Endothelial cell of umbilical vein (primary cell): ENCODE data around the gene BGN. TPM values are rescaled to one million over a fixed set of nuclear protein-coding genes. Genes with fewer than 3 reads are reported as not detected.

Source experiments
- BruUV-seq: library from RNA; stranded (reverse); fragments of 400-500 nt; replicated peaks from 2 replicates; lab custom pipeline; 2021; lab: Mats Ljungman, UMichigan
- CTCF ChIA-PET: fragments of 300-600, 350-600 bp; sonication (Branson Sonifier 250); formaldehyde crosslinking; loops from one replicate; lab custom pipeline; 2021; ENCODE audit warnings: antibody characterized with exemption, inconsistent platforms; lab: Charles Lee
- POLR2A ChIA-PET: fragments of 300-600, 350-600 bp; sonication (Branson Sonifier 250); formaldehyde crosslinking; loops from one replicate; lab custom pipeline; 2021; ENCODE audit warnings: antibody characterized with exemption, inconsistent platforms; lab: Charles Lee
- DNase-seq: peaks from one replicate; pipeline ENCODE4 v3.0.0-alpha.2; 2011; ENCODE audit warnings: low read depth, low spot score
- FAIRE-seq: peaks from 2 replicates; lab custom pipeline; 2011; peaks lifted over from hg19 to GRCh38; lab: Jason Lieb, UNC
- H2AFZ ChIP-seq: 2 replicates; pipeline ENCODE4 v1.6.0; 2012; ENCODE audit warnings: low read depth, low read length, control low read depth, inconsistent platforms
- H3K27ac ChIP-seq: 2 replicates; pipeline ENCODE4 v1.5.1; 2011; ENCODE audit warnings: low read depth, mild to moderate bottlenecking, control low read depth, low read length, moderate library complexity; ENCODE audit not compliant: insufficient read depth
- H3K27me3 ChIP-seq, 2 experiments: 2 replicates each; pipeline versions ENCODE4 v1.6.0 to v1.6.1; 2011; ENCODE audit warnings: low read length in 2 of 2, mixed read lengths in 1 of 2; ENCODE audit not compliant: control insufficient read depth in 2 of 2, insufficient read depth in 2 of 2
- H3K36me3 ChIP-seq, 2 experiments: 2 replicates in 1 of 2; 3 replicates in 1 of 2; pipeline ENCODE4 v1.5.1; 2011; ENCODE audit warnings: low read length in 2 of 2, mild to moderate bottlenecking in 1 of 2, moderate library complexity in 1 of 2; ENCODE audit not compliant: control insufficient read depth in 2 of 2, insufficient read depth in 2 of 2; ENCODE audit errors: extremely low read depth in 1 of 2
- H3K4me1 ChIP-seq: 3 replicates; pipeline ENCODE4 v1.5.1; 2011; ENCODE audit warnings: mild to moderate bottlenecking, low read length; ENCODE audit not compliant: control insufficient read depth, insufficient read depth; ENCODE audit errors: extremely low read depth
- H3K4me2 ChIP-seq: 2 replicates; pipeline ENCODE4 v1.6.1; 2011; ENCODE audit warnings: low read length, control low read depth, mixed read lengths; ENCODE audit not compliant: insufficient read depth
- H3K4me3 ChIP-seq, 3 experiments: fragments of 200-600 bp in 1 of 3; sonication (generic), shearing (Covaris generic) in 1 of 3; replicated peaks in 1 of 3; 2 replicates each; pipeline ENCODE4 v1.5.1; 2011 to 2016; ENCODE audit warnings: control low read depth in 3 of 3, low read length in 3 of 3, mild to moderate bottlenecking in 2 of 3, inconsistent platforms in 1 of 3, low read depth in 1 of 3, moderate library complexity in 1 of 3; ENCODE audit not compliant: insufficient read depth in 1 of 3
- H3K79me2 ChIP-seq: 2 replicates; pipeline ENCODE4 v1.6.0; 2012; ENCODE audit warnings: low read length, inconsistent platforms; ENCODE audit not compliant: control insufficient read depth, insufficient read depth
- H3K9ac ChIP-seq: replicated peaks from 2 replicates; pipeline ENCODE3; 2011; ENCODE audit warnings: low read length, control low read depth; ENCODE audit not compliant: insufficient read depth; ENCODE audit errors: extremely low read depth
- H3K9me1 ChIP-seq: replicated peaks from 3 replicates; pipeline ENCODE4 v1.6.0; 2011; ENCODE audit warnings: mild to moderate bottlenecking, low read length; ENCODE audit not compliant: control insufficient read depth, insufficient read depth; ENCODE audit errors: extremely low read depth
- H3K9me3 ChIP-seq: replicated peaks from 2 replicates; pipeline ENCODE4 v1.5.1; 2012; ENCODE audit warnings: low read length, inconsistent platforms; ENCODE audit not compliant: control insufficient read depth, insufficient read depth
- H4K20me1 ChIP-seq: replicated peaks from 2 replicates; pipeline ENCODE3; 2011; ENCODE audit warnings: mild to moderate bottlenecking, low read length; ENCODE audit not compliant: control insufficient read depth, insufficient read depth; ENCODE audit errors: extremely low read depth
- EZH2 ChIP-seq: IDR thresholded peaks from 2 replicates; pipeline ENCODE4 v1.6.1; 2012; ENCODE audit warnings: borderline replicate concordance, low read depth, mild to moderate bottlenecking, moderate library complexity, low read length, inconsistent platforms; ENCODE audit not compliant: severe bottlenecking
- FOS ChIP-seq: IDR thresholded peaks from 2 replicates; pipeline ENCODE4 v1.6.1; 2011; ENCODE audit warnings: mild to moderate bottlenecking, low read length, moderate library complexity, borderline replicate concordance; ENCODE audit not compliant: insufficient read depth
- MYC ChIP-seq: IDR thresholded peaks from one replicate; pipeline ENCODE4 v1.6.1; 2011; ENCODE audit warnings: mild to moderate bottlenecking, low read depth, low read length
- POLR2A ChIP-seq: IDR thresholded peaks from 2 replicates; pipeline ENCODE4 v1.6.1; 2012; ENCODE audit warnings: low read depth, mild to moderate bottlenecking, control low read depth, low read length
- POLR2AphosphoS5 ChIP-seq: IDR thresholded peaks from 2 replicates; pipeline ENCODE4 v1.6.1; 2012; ENCODE audit warnings: low read depth, mild to moderate bottlenecking, control low read depth, low read length, moderate library complexity; ENCODE audit not compliant: insufficient read depth
- dilution Hi-C: fragments of 300-500 bp; cut with MboI; formaldehyde crosslinking; loops from one replicate; pipeline ENCODE4 v1.15.0; 2019; ENCODE audit warnings: low sequenced_read_pairs; ENCODE audit not compliant: extremely low pct_ligation_motif_present
- intact Hi-C: fragments of 100-400 bp; cut with micrococcal nuclease; formaldehyde crosslinking; loops from one replicate; pipeline ENCODE4 v1.10.0; 2022
- polyA plus RNA-seq, 4 experiments: library from polyadenylated mRNA; depleted of rRNA in 3 of 4; stranded (reverse) in 3 of 4; unstranded in 1 of 4; fragments of >200 nt; gene quantifications; 2 replicates each; pipeline versions ENCODE4 v1.2.1 to v1.2.3, GENCODE V29; 2011 to 2012; ENCODE audit warnings: missing spikeins in 1 of 4
- total RNA-seq: library from RNA; stranded (reverse); gene quantifications from 2 replicates; pipeline ENCODE4 v1.2.3, GENCODE V29; 2021
- TF ChIP-seq, protein P1 (sequence below): IDR thresholded peaks from 2 replicates; pipeline ENCODE4 v1.6.1; 2011; ENCODE audit not compliant: insufficient read depth, insufficient read length
- TF ChIP-seq, protein P2 (sequence below), 2 donors: IDR thresholded peaks; 1 replicate in 1 of 2; 2 replicates in 1 of 2; pipeline ENCODE4 v1.5.1; 2011; ENCODE audit warnings: low read length in 2 of 2, mild to moderate bottlenecking in 2 of 2, moderate library complexity in 2 of 2, control low read depth in 1 of 2, inconsistent platforms in 1 of 2, low read depth in 1 of 2; ENCODE audit not compliant: insufficient read depth in 1 of 2; ENCODE audit errors: extremely low read depth in 1 of 2

Gene BGN
- total and polyA plus RNA-seq, 2 donors (not counting 3 experiments of a cell fraction or from before 2014, with no cell fraction given) = 479 to 879 TPM

DNA sequence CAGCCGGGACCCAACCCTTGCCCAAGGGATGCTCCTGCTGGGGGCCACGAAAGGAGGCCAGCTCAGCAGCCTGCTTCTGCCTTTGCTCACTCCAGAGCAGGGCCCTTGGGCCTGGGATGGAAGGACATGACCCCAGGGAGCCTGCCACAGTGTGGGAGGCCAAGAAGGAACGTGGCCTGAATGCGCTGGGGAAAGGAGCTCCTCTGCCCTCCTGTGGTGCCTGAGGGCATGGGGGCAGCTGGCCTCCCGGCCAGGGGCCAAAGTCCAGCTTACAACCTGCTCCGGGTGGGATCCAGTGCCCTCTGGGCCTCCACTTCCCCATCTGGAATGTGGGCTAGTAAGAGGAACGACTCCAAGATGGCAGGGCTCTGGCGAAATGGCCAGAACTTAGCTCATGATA, 20.7 kb downstream of the BGN start:
- Histone ChIP-seq H3K9me1 (no peaks in the 10 kb centered on the region), H3K4me3 (no peak overlapping the region), H2AFZ (no peak overlapping the region), H3K9ac (no peak overlapping the region), H3K27ac (no peak overlapping the region), H3K4me1 (no peaks in the 10 kb centered on the region), H3K4me2 (no peak overlapping the region), H3K27me3 (peaks cover 16 to 19% of the 10 kb centered on the region in 2 experiments), H4K20me1 (no peaks in the 10 kb centered on the region), H3K36me3 (no peaks in the 10 kb centered on the region), H3K9me3 (no peaks in the 10 kb centered on the region), H3K79me2 (no peaks in the 10 kb centered on the region)
- DNase-seq = no peak
- intact Hi-C loops (no loop called here), dilution Hi-C loops (no loop called here)
- no TSS peak for BruUV-seq
- POLR2A ChIA-PET = no interaction called here
- CTCF ChIA-PET = interaction anchor here (0.6 to 0.8 kb wide), 2 partner anchors 45 to 54 kb away, joined by 3 to 4 read pairs; no protein-coding TSS in a partner anchor
- no peak for TF ChIP-seq POLR2A
- TF ChIP-seq MYC = no peak
- TF ChIP-seq, protein P1, sequence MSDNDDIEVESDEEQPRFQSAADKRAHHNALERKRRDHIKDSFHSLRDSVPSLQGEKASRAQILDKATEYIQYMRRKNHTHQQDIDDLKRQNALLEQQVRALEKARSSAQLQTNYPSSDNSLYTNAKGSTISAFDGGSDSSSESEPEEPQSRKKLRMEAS = no peak
- TF ChIP-seq, protein P2, sequence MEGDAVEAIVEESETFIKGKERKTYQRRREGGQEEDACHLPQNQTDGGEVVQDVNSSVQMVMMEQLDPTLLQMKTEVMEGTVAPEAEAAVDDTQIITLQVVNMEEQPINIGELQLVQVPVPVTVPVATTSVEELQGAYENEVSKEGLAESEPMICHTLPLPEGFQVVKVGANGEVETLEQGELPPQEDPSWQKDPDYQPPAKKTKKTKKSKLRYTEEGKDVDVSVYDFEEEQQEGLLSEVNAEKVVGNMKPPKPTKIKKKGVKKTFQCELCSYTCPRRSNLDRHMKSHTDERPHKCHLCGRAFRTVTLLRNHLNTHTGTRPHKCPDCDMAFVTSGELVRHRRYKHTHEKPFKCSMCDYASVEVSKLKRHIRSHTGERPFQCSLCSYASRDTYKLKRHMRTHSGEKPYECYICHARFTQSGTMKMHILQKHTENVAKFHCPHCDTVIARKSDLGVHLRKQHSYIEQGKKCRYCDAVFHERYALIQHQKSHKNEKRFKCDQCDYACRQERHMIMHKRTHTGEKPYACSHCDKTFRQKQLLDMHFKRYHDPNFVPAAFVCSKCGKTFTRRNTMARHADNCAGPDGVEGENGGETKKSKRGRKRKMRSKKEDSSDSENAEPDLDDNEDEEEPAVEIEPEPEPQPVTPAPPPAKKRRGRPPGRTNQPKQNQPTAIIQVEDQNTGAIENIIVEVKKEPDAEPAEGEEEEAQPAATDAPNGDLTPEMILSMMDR (IDR thresholded peaks at IDR 0.05; ENCODE audit: extremely low read depth in 1 of 2, insufficient read depth in 1 of 2, low read depth in 1 of 2, low read length in 2 of 2) = no peak
- TF ChIP-seq EZH2 = no peak
- TF ChIP-seq POLR2AphosphoS5 = no peak
- no peak for TF ChIP-seq FOS
- FAIRE-seq = no peak
